HFF-Myc (cell line): ENCODE results near the gene CCL13.
A peak's percentile ranks its signal among the peaks of the same experiment; 100 is the strongest.

ENCODE experiments used
- DNase-seq: peaks from one replicate; pipeline ENCODE4 v3.0.0-alpha.2; 2011; ENCODE audit warnings: low read depth; ENCODE audit errors: extremely low read depth
- H3K4me3 ChIP-seq: replicated peaks from 2 replicates; pipeline ENCODE4 v1.5.1; 2011; ENCODE audit warnings: low read depth, mild to moderate bottlenecking, control low read depth, low read length
- TF ChIP-seq, protein P1 (sequence below): IDR thresholded peaks from 2 replicates; pipeline ENCODE4 v1.5.1; 2012; ENCODE audit warnings: mild to moderate bottlenecking, low read depth, low read length, control low read depth; ENCODE audit errors: missing control alignments

The CCL13 gene

DNA sequence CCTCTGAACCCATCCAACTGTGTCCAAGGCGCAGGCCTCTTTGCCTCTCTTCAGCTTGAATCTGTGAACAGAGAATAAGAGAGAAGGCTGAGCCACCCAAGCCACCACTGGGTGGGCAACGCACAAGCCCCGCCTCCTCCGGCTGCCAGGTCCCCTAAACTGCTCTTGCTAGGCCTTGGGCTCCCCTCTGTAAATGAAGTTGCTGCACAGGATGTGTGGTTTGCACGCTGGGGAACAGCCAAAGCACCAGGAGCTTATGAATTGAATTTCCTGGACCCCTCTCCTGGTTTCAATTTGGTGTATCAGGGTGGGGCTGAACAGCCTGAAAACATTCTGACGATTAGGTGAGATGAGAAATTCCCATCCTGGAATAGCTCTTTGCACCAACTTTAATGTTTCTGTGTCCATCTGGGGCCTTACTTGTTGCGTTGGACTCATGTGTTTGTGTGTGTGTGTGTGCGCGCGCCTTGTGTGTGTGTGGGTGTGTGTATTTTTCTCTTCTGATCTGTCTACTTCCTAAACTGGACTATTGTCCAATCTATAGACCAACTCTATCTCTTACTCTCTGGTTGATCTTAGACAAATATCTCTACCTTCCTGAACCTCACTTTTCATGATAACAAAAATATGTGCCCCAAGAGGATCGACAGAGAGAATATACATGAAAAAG, 4.5 kb downstream of the CCL13 start:
- DNase-seq: no peak
- TF ChIP-seq, protein P1, sequence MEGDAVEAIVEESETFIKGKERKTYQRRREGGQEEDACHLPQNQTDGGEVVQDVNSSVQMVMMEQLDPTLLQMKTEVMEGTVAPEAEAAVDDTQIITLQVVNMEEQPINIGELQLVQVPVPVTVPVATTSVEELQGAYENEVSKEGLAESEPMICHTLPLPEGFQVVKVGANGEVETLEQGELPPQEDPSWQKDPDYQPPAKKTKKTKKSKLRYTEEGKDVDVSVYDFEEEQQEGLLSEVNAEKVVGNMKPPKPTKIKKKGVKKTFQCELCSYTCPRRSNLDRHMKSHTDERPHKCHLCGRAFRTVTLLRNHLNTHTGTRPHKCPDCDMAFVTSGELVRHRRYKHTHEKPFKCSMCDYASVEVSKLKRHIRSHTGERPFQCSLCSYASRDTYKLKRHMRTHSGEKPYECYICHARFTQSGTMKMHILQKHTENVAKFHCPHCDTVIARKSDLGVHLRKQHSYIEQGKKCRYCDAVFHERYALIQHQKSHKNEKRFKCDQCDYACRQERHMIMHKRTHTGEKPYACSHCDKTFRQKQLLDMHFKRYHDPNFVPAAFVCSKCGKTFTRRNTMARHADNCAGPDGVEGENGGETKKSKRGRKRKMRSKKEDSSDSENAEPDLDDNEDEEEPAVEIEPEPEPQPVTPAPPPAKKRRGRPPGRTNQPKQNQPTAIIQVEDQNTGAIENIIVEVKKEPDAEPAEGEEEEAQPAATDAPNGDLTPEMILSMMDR: no peak
- no peak overlapping the region for H3K4me3 ChIP-seq

DNA sequence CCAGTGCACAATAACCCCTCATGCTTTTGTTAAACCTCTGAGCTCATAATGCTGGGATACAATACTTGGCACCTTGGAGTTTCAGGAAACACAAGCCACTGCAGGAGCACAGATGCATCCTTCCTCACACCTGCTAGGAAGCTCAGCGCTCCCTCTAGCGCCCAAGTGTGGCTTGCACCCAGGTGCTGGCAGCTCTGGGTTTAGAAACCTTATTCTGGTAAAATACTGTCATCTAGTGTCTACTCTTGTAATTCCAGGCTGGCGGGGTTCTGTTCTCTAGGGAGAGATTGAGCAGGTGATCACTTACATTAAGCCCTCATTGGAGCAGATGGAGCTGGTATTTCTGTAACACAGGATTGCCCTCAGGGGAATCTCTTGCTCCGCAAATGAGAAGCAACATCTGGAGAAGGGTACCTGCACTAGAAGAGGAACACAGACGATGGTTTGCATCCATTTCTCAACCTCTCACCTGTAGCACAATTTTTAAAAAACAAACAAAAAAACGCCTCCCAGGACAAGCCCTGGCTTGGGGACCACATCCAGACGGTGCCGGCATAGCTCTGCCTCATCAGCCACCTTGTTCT, 5.3 kb downstream of the CCL13 start:
- TF ChIP-seq, protein P1: peak; percentile 100
- no peak overlapping the region for H3K4me3 ChIP-seq
- peak; percentile 88 for DNase-seq

DNA sequence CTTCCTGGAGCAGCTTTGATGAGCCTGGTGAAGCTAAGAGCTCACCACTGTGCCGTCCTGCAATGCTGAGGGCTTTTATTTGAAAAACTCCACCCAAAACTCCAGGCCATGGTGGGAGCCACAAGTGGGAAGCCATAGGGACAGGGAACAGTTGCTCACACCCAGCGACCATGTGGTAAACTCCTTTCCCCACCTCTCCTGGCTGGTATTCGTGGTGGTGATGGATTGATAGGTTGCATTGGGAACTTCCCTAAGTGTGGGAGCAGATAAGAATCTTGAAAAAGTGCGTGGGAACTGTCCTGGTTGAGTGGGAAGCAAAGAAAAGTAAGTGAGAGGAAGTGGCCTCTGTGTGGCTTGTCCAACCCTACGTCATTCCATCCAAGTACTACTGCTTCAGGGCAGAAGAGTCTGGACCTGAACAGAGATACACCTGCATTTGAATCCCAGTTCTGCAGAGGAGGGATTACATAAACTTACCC, 6.9 kb downstream of the CCL13 start, which contains the start of gene CCL1:
CCL1 (minus strand) TSS at position 51 of the 479 bp plus-strand sequence. CDS start 72 bp downstream, outside the sequence.
- TF ChIP-seq, protein P1: no peak
- no peak for DNase-seq
- no peak within 1 kb of the TSS for H3K4me3 ChIP-seq

DNA sequence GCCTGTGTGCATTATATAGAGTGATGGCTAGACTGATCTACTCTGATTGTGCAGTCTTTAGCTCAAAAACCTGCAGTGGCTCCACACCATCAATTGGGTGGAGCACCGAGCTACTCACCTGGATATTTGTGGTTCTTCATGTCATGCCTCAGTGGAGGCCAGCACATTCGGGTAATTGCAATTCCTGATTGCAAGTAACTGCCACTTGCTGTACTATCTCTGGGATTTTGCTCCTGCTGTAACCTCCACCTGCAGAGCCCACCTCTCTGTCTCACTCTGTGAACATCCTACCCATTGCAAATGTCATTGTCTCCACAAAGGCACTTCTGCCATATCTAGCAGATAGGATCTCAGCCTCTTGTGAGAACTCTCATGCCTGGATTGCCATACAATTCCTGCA, 8.5 kb downstream of the CCL13 start:
- H3K4me3 ChIP-seq: no peak overlapping the region
- TF ChIP-seq, protein P1: no peak
- DNase-seq: no peak

DNA sequence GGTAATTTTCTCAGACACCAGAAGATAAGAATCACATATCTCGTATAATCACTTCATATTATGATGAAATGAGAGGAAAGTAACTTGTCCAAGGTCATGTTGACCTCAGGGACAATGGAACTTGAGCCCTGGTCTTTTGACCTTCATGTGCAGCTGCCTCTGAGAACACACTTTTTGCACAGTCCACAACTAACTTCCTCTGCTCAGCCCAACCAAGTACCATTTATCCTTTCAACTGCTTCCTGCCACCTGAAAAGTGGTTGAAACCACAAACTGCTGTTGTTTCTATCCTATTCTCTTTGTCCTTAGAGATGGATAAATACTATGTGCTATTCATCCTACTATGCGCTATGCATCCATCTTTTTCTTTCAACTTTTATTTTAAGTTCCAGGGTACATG, 9.1 kb downstream of the CCL13 start:
- no peak overlapping the region for H3K4me3 ChIP-seq
- no peak for DNase-seq
- TF ChIP-seq, protein P1: no peak

DNA sequence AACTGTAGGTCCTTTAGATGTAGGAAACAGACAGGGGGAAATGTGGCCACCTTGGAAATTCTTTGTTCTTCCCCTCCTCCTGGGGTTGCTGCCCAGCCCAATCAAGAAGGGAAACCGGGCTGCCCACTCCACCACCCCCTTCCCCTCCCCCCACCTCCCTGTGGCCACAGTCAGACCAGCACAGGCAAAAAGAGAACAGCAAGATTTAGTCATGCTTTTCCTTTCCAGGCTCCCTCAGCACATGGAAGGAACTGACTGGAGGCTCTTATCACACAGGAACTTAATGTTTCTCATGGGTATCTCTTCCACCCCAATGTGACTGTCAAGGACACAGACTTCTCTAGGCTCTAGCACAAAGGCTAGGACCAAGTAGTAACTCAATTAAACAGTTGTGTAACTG, 9.7 kb downstream of the CCL13 start:
- no peak for DNase-seq
- no peak overlapping the region for H3K4me3 ChIP-seq
- TF ChIP-seq, protein P1: no peak
